Adrenal gland (tissue), 12 donors: Measurements from ENCODE around the gene DSCAML1. TPM values are rescaled to one million over a fixed set of nuclear protein-coding genes. Genes with fewer than 3 reads are reported as not detected.

Source experiments
- DNase-seq, 7 donors: peaks; one replicate each; pipeline ENCODE4 v3.0.0-alpha.2; 2019 to 2020
- H3K27ac ChIP-seq, 5 donors: fragments of 200-600 bp; sonication (generic) in 4 of 5; 1 replicate in 3 of 5; 2 replicates in 2 of 5; pipeline versions ENCODE4 v1.5.1 to v1.8.0; 2016 to 2020; ENCODE audit warnings: mild to moderate bottlenecking in 1 of 5
- H3K27me3 ChIP-seq: fragments of 200-600 bp; 2 replicates; pipeline ENCODE4 v1.8.0; 2021
- H3K36me3 ChIP-seq, 2 donors: fragments of 200-600 bp; replicated peaks in 1 of 2; 1 replicate in 1 of 2; 2 replicates in 1 of 2; pipeline versions ENCODE4 v1.5.1 to v1.8.0; 2018 to 2022
- H3K4me1 ChIP-seq, 2 donors: fragments of 200-600 bp; replicated peaks in 1 of 2; 1 replicate in 1 of 2; 2 replicates in 1 of 2; pipeline versions ENCODE4 v1.5.1 to v1.8.0; 2018 to 2021
- H3K4me3 ChIP-seq, 4 donors: fragments of 200-600 bp; sonication (generic) in 3 of 4; one replicate each; pipeline ENCODE4 v1.5.1; 2016 to 2018
- H3K9me3 ChIP-seq, 3 donors: fragments of 200-600 bp; sonication (generic) in 1 of 3; replicated peaks in 1 of 3; 1 replicate in 2 of 3; 2 replicates in 1 of 3; pipeline versions ENCODE4 v1.5.1 to v1.8.0; 2016 to 2021
- POLR2A ChIP-seq, 2 donors: fragments of 450-650 bp; IDR thresholded peaks; one replicate each; pipeline ENCODE4 v1.6.1; 2017; ENCODE audit warnings: antibody characterized with exemption in 2 of 2, mild to moderate bottlenecking in 2 of 2, moderate library complexity in 1 of 2
- WGBS, 4 donors: extraction: QIAGEN DNeasy Blood & Tissue Kit in 2 of 4; methylation state at CpG; one replicate each; pipeline versions ENCODE4 v1.1.5 to v1.1.7; 2013 to 2017; 5-methylcytosine and 5-hydroxymethylcytosine counted together
- intact Hi-C, 2 donors: fragments of 100-400 bp; cut with DNase I; formaldehyde crosslinking; loops; one replicate each; pipeline versions ENCODE4 v1.14.1 to v1.15.0; 2022 to 2023
- polyA plus RNA-seq, 3 donors: library from polyadenylated mRNA; stranded (reverse); fragments of 200-250 nt in 2 of 3; fragments of 350-450 nt in 1 of 3; fragmentation: Illumina TruSeq in 1 of 3; extraction: RNeasy Lipid Tissue Mini Kit (QIAGEN cat#74804) in 1 of 3; gene quantifications; one replicate each; pipeline ENCODE4 v1.2.3, GENCODE V29; 2013 to 2014
- total RNA-seq, 9 donors: library from RNA; depleted of rRNA in 4 of 9; stranded (reverse); fragments of >200 nt in 4 of 9; fragments of 120-200 nt in 1 of 9; fragmentation: NEBNext Ultra II Directional in 1 of 9; extraction: Animal tissue kit (Norgen Biotek cat#: 25700) in 1 of 9; gene quantifications; one replicate each; pipeline versions ENCODE4 v1.1.0 to v1.2.4, GENCODE V29; 2013 to 2023
- TF ChIP-seq, protein P1 (sequence below), 6 experiments: fragments of 450-650 bp in 4 of 6; fragments of 200-600 bp in 2 of 6; sonication (generic) in 1 of 6; IDR thresholded peaks; 1 replicate in 5 of 6; 2 replicates in 1 of 6; pipeline versions ENCODE4 v1.5.1 to v1.8.0; 2016 to 2021; ENCODE audit warnings: antibody characterized with exemption in 6 of 6, mild to moderate bottlenecking in 2 of 6, moderate library complexity in 1 of 6
- donor health status: healthy with polysubstance abuse.
- donor health status: Bipolar disorder and iron deficiency.
- donor health status: DM: yes; HTN: yes; CAD: no.
- donor health status: DM: no; HTN: no; CAD: no.
- donor health status: DM: no; HTN: no; CAD: no.
- donor health status: DM: yes; HTN: yes; CAD: no.

DSCAML1 gene
- total and polyA plus RNA-seq, 12 donors = 0.09 to 1.9 (median 0.55) TPM; not detected in 1

DNA sequence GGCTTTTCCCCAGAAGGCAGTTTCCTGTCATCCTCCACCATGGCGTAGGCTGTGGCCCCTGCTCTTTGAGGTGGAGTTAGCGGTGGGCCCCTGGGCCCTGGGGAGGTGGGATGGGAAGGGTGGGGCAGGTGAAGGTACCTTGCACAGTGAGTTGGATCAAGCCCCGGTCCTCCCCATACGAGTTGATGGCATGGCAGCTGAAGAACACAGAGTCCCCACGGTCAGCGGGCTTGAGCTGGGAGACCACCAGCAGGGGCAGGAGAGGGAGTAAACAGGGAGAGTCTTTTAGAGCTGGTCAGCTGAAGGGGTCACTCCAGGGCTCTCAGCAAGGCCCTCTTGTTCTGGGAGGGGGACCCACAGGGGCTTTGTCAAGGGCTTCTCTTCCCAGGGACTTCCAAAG, 316.0 kb downstream of the DSCAML1 start:
- no peak for DNase-seq

GRCh38 chr11:117480221-117480620, 316.8 kb downstream of the DSCAML1 start:
- WGBS, 4 donors = 89 to 95% (median 92%) methylated on average over 2 to 15 of the region's 15 CpGs
- no peaks in the 10 kb centered on the region for H3K9me3 ChIP-seq
- no peaks in the 10 kb centered on the region for H3K4me1 ChIP-seq
- no peak overlapping the region for H3K4me3 ChIP-seq
- no peak overlapping the region for H3K27ac ChIP-seq
- intact Hi-C loops = no loop called here
- H3K27me3 ChIP-seq = no peaks in the 10 kb centered on the region
- TF ChIP-seq, protein P1, sequence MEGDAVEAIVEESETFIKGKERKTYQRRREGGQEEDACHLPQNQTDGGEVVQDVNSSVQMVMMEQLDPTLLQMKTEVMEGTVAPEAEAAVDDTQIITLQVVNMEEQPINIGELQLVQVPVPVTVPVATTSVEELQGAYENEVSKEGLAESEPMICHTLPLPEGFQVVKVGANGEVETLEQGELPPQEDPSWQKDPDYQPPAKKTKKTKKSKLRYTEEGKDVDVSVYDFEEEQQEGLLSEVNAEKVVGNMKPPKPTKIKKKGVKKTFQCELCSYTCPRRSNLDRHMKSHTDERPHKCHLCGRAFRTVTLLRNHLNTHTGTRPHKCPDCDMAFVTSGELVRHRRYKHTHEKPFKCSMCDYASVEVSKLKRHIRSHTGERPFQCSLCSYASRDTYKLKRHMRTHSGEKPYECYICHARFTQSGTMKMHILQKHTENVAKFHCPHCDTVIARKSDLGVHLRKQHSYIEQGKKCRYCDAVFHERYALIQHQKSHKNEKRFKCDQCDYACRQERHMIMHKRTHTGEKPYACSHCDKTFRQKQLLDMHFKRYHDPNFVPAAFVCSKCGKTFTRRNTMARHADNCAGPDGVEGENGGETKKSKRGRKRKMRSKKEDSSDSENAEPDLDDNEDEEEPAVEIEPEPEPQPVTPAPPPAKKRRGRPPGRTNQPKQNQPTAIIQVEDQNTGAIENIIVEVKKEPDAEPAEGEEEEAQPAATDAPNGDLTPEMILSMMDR (IDR thresholded peaks at IDR 0.05) = no peak
- no peak for TF ChIP-seq POLR2A (IDR thresholded peaks at IDR 0.05)
- no peaks in the 10 kb centered on the region for H3K36me3 ChIP-seq
- DNase-seq = no peak

More for the DNA sequence above, 316.0 kb downstream of the DSCAML1 start:
- WGBS, 4 donors = 80 to 91% (median 87%) methylated on average over 6 of the region's 6 CpGs
- no peak for TF ChIP-seq POLR2A (IDR thresholded peaks at IDR 0.05)
- TF ChIP-seq, protein P1 (IDR thresholded peaks at IDR 0.05) = no peak
- H3K27me3 ChIP-seq = no peaks in the 10 kb centered on the region
- no peak overlapping the region for H3K27ac ChIP-seq
- H3K4me3 ChIP-seq = no peak overlapping the region
- H3K4me1 ChIP-seq = no peaks in the 10 kb centered on the region
- no peaks in the 10 kb centered on the region for H3K9me3 ChIP-seq
- intact Hi-C loops = no loop called here
- no peaks in the 10 kb centered on the region for H3K36me3 ChIP-seq

DNA sequence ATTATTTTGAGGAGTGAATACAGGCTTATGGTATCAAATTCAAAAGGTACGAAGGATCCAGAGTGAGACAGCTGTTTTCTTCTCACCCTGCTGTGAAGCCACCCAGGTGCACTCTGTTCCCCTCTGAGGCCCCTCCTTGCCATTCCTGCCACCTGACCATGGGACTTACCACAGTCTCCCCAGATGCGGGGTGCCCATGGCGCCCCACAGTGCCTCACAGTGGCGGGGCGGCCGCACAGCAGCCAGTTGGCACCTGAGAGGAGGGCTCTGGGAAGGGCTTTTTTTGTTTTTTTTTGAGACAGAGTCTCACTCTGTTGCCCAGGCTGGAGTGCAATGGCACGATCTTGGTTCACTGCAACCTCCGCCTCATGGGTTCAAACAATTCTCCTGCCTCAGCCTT, 317.6 kb downstream of the DSCAML1 start:
- Histone ChIP-seq H3K27ac (no peak overlapping the region), H3K4me3 (no peak overlapping the region), H3K27me3 (no peaks in the 10 kb centered on the region), H3K9me3 (no peaks in the 10 kb centered on the region), H3K4me1 (no peaks in the 10 kb centered on the region), H3K36me3 (no peaks in the 10 kb centered on the region)
- intact Hi-C loops = no loop called here
- no peak for TF ChIP-seq POLR2A (IDR thresholded peaks at IDR 0.05)
- TF ChIP-seq, protein P1 (IDR thresholded peaks at IDR 0.05) = no peak
- DNase-seq = no peak
- 65 to 89% (median 81%) methylated on average over 8 of the region's 8 CpGs for WGBS, 4 donors

GRCh38 chr11:117478926-117479325, 318.1 kb downstream of the DSCAML1 start:
- Histone ChIP-seq H3K36me3 (no peaks in the 10 kb centered on the region), H3K4me1 (no peaks in the 10 kb centered on the region), H3K27ac (no peak overlapping the region), H3K27me3 (no peaks in the 10 kb centered on the region), H3K9me3 (no peaks in the 10 kb centered on the region), H3K4me3 (no peak overlapping the region)
- no peak for DNase-seq
- 89 to 92% (median 90%) methylated on average over 7 of the region's 7 CpGs for WGBS, 4 donors
- no peak for TF ChIP-seq POLR2A (IDR thresholded peaks at IDR 0.05)
- TF ChIP-seq, protein P1 (IDR thresholded peaks at IDR 0.05) = no peak
- intact Hi-C loops = no loop called here
